Activated T-cell treated with anti-CD3 and anti-CD28 coated beads for 4 hours (primary cell): ENCODE results near the gene TGFBR2.

Experiments used
- DNase-seq: peaks from one replicate; pipeline ENCODE4 v3.0.0-alpha.2; 2020

The TGFBR2 gene

GRCh38 chr3:30606301-30607031 lies at the start of gene TGFBR2:
TGFBR2 (plus strand) TSS chr3:30606601; CDS start chr3:30606884, 283 bp downstream.
- peak; percentile 76 for DNase-seq

- no peak for DNase-seq
Measured at GRCh38 chr3:30557746-30558303, 48.6 kb upstream of the TGFBR2 start.

GRCh38 chr3:30563956-30564355 lies 42.4 kb upstream of the TGFBR2 start:
- DNase-seq: no peak

- DNase-seq: no peak
Measured at GRCh38 chr3:30567139-30567753, 39.2 kb upstream of the TGFBR2 start.

DNA sequence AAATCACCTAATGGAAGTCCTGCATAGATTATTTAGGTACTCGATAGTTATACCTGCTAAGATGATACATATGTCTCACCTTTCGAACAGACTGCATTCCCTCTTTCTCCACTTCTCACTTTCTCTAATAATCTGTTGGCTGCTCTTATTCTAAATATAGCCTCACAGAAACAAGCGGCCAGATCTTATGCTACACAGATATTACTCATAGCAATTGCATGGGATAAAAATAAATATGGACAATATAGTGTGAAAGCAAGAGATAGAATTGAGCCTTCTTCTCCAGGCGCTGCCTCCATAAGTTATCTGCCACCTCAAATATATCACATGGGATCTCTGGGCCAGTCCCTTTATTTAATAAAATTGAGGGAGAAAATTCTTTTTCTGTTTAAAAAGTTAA lies 29.5 kb upstream of the TGFBR2 start:
- DNase-seq: no peak

DNA sequence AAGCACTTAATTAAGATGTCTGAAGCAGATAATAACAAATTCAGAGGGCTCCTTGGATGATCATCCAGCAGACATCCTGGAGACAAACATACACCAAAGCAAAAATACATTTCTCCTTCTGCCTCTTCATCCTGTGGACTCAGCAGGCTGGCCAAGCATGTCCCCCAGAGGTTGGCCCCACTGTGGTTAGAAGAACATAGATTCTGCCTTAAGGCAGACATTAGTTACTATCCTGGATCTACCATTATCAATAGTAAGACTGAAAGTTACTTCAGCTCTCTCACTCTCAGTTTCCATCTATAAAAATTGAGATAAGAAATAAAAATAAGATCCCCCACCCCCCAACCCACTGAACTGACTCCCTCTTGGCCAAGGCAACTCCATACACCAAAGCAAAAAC lies 28.6 kb upstream of the TGFBR2 start:
- no peak for DNase-seq

- no peak for DNase-seq
Measured at GRCh38 chr3:30578479-30578878, 27.9 kb upstream of the TGFBR2 start.

DNA sequence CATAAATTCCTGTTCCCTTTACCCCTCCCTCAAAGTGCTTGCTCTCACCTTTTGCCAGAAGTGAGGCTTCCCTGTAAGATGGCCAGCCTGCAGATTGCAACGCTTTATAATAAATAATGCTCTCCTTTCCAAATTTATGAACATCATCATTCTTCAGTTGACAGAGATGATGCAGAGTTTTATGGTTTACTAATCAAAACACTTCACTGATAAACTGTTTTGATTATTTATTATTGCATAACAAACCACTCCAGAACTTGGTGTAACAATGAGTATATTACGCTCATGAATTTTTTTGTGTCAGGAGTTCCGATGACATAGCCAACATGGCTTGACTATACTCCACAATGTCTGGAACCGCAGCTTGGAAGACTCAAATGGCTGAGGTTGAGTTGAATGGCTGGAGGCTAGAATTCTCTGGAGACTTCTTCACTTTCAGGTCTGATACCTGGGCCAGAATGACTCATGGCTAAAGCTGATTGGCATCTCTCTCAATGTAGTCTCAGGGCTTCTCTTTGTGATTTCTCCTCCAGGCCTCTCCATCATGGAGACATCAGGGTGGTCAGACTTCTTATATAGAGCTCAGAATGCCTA lies 27.3 kb upstream of the TGFBR2 start:
- no peak for DNase-seq

GRCh38 chr3:30581067-30581585 lies 25.3 kb upstream of the TGFBR2 start:
- DNase-seq: no peak

GRCh38 chr3:30581982-30582381 lies 24.4 kb upstream of the TGFBR2 start:
- no peak for DNase-seq

DNA sequence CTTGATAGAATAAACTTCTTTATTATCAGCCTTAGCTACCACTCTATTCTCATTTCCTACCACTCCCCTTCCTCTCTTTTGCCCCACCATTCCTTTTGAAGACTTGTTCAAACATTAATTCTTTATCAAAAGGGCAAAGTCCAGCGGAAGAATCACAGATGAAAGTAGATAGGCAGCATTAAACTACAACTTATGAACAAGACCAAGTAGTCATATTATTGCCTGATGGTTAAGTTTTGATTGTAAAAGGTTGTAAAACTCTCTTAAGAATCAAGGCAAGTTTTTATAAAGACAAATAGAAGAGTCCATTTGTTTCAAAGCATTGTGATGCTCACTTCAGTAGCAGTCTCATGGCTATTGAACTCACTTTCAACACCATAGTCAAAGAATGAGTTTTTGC lies 22.4 kb upstream of the TGFBR2 start:
- DNase-seq: no peak

DNA sequence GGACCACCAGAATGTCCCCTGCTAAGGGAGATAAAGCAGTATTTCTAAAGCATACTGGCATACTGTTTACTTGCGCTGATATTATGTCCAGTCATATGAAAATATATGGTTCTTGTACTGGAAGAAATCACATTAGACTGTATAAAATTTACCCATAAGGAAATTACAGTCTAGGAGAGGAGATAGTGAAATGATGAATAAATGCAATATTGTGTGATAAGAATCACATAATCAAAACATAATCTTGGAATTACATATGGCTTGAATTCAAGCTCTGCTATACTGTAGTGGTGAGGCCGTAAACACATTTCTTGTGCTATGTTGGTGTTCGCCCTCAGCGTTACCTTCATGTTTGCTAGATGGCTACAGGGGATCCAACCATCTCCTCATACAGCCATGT lies 20.7 kb upstream of the TGFBR2 start:
- no peak for DNase-seq

- DNase-seq: no peak
Measured at GRCh38 chr3:30586096-30586805, 20.1 kb upstream of the TGFBR2 start.

GRCh38 chr3:30586806-30587486 lies 19.5 kb upstream of the TGFBR2 start:
- DNase-seq: no peak

DNA sequence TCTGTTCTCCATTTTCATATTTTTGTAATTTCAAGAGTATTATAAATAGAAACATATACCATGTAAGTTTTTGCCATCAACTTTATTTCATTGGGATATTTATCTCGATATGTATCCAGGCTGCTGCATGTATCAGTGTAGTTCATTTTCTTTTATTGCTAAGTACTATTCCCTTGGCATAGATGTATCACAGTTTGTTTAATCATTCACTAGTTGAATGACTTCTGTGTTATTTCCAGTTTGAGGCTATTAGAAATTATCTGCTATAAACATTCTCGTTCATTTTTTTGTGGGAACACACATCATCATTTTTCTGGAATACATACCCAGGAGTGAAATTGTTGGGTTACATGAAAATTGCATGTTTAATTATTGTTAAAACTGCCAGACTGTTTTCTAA lies 18.5 kb upstream of the TGFBR2 start:
- no peak for DNase-seq

DNA sequence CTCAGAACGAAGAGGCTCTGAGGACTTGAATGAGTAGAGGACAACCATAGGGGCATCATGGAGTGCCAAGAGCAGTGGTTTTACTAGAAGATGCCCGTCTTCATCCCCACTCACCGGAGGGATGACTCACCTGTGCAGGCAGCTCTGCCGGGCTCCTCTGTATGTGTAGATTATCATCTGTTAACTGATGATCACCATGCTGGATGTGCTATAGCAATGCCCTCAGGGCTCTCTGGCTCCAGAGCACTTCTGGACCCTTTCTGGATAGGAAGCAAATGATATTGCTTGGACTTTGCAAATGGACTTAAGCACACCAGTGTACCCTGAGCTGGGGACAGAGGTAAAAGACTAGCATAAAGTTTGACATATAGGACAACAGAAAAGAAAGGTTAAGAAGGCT lies 10.2 kb upstream of the TGFBR2 start:
- DNase-seq: no peak

GRCh38 chr3:30597131-30597768 lies 9.2 kb upstream of the TGFBR2 start:
- DNase-seq: no peak

DNA sequence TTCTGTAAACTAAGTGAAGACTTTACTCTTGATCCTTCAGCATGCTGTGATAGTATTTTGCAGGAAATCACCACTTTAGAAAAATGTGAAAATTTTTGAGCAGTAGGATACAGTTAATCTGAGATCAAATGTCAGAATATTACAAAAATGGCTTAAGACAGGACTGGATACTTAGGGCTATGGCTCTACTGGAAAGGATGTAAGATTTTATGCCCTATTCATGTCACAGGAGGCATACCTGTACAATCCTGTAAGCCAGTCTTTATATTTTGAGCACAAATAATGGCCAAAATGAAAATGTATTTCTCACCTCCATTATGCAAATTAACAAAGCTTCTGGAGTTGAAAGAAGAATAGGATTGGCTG lies 8.6 kb upstream of the TGFBR2 start:
- no peak for DNase-seq

DNA sequence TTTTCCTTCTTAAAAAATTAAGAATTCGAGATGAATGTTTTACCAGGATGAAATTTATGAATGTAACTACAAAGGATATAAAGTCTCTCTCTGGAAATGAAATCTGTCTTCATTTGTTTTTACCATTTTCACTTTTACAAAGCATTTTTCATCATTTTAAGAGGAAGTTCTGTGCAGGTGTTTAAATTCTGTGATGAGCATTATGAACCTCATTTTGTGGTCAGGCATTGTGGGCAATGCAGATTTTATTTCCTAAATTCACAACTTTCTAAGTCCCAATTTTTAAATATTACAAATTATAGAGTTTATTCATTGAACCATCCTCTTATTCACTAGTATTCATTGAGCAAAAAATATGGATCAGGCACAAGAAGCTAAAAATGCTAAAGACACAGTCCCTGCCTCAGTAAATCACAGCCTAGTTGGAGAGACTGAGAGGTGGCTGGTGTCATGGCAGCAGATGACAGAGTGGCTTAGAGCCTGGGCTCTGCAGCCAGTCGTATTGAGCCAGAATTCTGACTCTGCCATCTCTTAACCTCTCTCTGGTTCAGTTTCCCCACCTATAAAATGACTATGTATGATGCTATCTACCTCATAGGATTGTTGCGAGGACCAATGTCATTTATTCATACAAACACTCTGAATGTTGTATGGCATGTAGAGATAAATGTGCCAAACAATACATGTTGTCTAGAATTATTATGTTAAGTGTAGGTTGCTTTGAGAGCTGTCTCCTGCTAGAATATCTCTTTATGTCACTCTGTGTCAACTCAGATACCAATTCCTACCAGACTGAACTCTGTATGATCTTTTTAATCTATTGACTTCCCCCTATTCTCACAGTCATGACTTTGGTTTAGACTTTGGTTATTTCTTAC lies 7.5 kb upstream of the TGFBR2 start:
- DNase-seq: no peak

- no peak for DNase-seq
Measured at GRCh38 chr3:30600572-30600971, 5.8 kb upstream of the TGFBR2 start.

DNA sequence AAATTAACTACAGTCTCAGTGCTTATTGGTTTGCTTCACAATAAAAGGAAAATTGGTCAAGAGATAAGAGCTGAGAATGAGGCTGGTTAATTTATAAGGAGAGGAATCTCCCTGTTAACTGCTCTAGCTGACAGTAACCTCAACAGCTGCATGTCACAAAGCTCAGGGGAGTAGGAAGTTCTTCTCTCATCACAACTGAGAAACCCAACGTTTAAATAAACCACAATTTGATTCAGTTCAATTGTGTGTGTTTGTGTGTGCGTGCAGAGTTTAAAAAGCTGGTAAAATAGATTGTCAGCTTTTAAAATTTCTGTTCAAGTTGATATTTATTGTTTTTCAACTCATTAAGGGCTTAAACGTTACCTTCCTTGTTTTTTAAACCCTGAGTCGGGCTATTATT lies 3.5 kb upstream of the TGFBR2 start:
- no peak for DNase-seq
